Stimulated activated CD4-positive, alpha-beta T cell treated with anti-CD3 and anti-CD28 coated beads, TNF-alpha, amount 100 ng/mL, for 48 hours (primary cell): ENCODE results near the gene MRLN.
"Not testable (repeated sequence)": the region's sequence is repeated elsewhere in the genome, so short reads cannot be mapped to it uniquely, and the experiment has no call there.

Experiments used
- DNase-seq, 3 donors: peaks; one replicate each; pipeline ENCODE4 v3.0.0-alpha.2; 2020; ENCODE audit warnings: low read depth in 3 of 3

Gene MRLN

DNA sequence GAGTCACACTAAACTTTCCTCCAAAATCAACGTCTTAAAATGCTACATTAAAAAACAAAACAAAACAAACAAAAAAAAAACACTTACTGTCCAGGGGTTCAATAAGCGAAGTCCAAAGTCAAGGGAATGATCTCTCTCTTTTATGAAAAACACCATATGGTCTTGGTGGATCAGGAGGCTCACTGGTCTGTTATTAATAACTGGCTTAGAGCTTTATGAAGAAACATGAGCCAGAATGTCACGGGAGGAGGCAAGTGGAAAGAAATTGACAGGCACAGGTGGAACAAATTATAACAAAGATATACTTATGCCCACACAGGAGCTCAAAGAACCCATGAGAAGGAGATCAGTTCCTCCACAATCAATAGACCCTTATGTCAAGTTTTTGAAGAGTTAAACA, at the start of gene MRLN:
MRLN (minus strand) TSS at position 189 of the 400 bp plus-strand sequence.
- no peak for DNase-seq

- no peak for DNase-seq
Observed at GRCh38 chr10:59801171-59801570, 47.9 kb upstream of the MRLN start.

DNA sequence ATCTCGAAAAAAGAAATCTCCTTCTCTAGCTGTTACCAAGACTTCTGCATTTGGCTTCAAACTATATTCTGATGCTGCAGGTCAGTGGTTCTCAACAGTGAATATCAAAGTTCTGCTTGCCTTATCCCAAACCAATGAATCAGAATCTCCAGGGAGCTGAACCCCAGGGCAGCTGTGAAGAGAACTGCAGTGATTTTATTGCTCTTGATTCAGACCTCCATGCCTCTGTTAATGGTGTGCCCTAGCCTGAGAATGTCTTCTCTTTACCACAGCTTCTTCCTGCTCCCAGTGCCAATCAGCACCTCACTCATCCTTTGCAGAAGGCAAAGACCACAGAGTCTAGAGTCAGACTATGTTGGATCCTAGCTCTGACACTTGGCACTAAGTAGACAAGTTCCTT, 46.2 kb upstream of the MRLN start:
- no peak for DNase-seq

DNA sequence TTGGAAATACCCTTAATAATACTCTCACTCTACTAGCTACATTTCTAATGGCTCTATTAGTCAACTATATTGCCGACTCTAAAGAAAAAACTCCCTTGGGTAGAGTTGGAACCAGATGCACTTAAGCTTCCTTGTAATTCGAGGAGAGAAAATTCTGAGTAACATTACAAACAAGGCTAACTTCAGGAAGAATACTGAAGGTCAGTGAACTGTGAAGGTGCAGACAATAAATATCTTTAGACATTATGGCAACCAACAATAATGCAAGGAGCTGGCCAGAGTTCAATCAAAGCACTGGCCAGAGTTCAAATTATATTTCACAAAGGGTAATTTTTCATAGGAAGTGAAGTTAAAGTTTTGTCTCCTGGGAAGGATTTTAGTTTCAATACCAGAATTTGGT, 40.7 kb upstream of the MRLN start:
- no peak for DNase-seq

DNA sequence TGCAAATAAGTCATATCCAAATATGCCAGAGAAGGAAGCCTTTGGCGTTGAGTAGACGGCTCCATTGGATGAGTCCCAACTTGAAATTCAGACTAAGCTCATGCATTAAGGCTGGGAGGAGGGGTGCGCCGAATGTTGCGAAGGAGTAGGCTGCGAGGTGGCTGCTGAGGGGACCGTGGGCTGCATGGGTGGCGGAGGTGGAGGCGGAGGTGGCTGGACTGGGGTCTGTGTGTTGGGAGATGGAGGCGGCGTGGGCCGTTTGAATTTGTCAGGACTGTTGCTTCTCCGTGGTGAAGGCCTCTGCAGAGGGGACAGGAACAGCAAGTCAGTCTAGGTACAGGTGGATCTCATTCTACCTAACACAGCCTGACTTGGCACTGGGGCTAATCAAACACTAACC, 39.6 kb upstream of the MRLN start:
- no peak for DNase-seq

GRCh38 chr10:59791601-59792000, 38.3 kb upstream of the MRLN start:
- DNase-seq, result no peak

GRCh38 chr10:59790080-59790479, 36.8 kb upstream of the MRLN start:
- DNase-seq, result not testable (repeated sequence)

GRCh38 chr10:59788914-59789313, 35.7 kb upstream of the MRLN start:
- not testable (repeated sequence) for DNase-seq

DNA sequence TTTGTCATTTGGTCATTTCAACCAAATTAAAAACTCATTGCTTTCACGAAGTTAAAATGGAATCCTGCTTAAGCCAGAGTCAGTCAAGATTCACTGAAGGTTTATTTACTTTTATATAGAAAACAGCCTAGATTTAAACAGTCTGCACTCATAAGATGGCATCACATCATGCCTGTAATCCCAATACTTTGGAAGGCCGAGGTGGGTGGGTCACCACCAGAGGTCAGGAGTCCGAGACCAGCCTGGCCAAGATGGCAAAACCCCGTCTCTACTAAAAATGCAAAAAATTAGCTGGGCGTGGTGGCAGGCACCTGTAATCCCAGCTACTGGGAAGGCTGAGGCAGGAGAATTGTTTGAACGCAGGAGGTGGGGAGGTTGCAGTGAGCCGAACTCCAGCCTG, 33.8 kb upstream of the MRLN start:
- DNase-seq, result not testable (repeated sequence)

- not testable (repeated sequence) for DNase-seq
Observed at GRCh38 chr10:59785476-59785875, 32.2 kb upstream of the MRLN start.

- DNase-seq, result no peak
Observed at GRCh38 chr10:59781511-59781910, 28.3 kb upstream of the MRLN start.

DNA sequence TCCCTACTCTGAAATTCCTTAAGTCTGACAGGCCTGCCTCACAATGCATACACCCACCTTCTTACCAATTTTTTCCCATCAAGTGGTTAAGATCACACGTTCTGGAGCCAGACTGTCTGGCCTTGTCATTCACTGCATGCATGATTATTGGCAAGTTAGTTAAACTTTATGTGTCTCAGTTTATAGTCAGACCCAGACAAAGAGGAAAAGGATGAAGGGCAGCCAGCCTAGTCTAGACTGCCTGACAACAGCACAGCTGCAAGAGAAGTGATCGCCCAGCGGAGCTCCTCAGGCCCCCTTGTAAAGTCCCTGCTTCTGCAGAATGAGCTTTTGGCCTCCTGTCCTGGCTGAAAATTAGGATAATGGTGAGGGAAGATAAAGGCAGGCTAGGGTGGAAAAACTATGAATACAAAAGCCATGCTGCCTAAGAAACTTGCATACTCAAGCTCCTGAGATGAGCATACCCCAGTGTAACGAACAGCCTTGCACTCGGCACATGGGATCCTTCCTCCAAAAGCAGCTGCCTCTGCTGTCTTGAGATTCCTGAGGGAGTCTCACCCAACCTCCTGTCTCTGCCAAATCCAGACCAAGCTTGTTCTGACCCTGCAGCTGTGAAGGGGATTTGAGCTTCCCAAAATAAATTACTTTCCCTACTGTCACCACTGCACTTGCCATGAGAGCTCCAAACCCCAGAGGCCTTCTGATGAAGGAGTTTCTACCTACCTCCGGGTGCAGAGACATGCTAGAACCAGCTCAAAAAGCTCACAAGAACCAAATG, 26.7 kb upstream of the MRLN start:
- DNase-seq, result no peak

DNA sequence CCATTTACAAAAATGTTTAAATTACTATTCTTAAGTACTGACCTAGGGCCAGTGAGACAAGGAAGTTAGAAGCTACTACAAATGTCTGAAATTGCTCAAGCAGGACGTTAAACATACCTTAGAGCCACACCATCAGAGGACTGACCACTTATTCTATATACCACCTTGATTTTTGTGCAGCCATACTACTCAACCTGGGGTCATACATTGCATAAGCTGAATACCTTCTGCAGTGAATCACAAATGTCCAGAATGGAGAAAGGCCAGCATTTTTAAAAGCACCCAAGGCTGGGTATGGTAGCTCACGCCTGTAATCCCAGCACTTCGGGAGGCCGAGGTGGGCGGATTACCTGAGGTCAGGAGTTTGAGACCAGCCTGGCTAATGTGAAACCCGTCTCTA, 21.2 kb upstream of the MRLN start:
- no peak for DNase-seq

DNA sequence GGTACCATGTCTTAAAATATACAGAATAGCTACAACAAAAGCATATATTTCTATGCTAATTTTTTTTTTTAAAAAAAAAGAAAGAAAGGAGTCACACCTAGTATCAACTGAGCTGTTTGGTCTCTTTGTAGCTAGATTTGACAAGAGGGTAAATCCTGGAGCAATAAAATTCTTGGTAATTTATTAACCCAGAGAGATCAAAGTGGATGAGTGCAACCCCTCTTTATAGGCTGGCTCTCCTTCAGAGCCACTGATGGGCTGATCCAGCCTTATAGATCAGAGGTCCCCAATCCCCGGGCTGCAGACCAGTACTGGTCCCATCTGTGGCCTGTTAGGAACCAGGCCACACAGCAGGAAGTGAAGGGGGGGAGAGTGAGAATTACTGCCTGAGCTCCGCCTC, 19.8 kb upstream of the MRLN start:
- DNase-seq, result no peak

- no peak for DNase-seq
Observed at GRCh38 chr10:59771162-59771807, 18.0 kb upstream of the MRLN start.

DNA sequence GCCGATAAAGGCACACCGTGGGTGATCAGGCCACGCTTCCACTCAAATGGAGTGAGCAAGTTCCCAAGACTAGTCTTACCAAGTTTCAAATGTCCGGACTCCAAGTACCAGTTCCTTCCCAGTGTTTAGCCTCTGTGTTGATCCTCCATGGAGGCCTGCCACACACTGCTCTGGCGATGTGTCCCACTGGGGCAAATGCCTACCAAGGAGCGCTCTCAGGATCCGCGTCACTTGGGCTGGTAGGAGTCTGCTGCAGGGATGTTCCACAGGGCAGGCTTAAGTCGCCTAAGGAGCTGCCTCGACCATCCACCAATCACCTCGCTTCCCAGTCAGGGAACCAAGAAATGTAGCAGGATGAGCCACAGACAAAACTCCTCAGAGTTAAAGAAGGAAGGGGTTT, 17.4 kb upstream of the MRLN start:
- no peak for DNase-seq

DNA sequence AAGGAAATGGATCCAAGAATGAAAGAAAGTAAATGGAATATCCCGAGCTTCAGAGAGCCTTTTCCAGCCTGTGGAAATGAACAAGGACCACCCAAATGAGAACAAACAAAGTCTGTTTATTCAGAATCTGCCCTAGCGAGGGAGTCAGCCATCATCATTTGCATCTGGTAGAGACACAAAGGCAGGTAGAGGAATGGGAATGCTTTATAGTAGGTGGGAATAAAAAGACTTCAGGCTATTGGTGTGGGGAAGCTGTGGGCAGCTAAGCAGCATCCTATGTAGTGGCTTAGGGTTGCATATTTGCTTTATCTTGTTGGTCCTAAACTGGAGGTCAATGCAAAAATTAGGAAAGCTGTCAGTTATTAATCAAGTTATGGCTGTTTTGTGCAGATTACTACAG, 9.2 kb upstream of the MRLN start:
- DNase-seq, result no peak

- no peak for DNase-seq
Observed at GRCh38 chr10:59757966-59758365, 4.7 kb upstream of the MRLN start.

DNA sequence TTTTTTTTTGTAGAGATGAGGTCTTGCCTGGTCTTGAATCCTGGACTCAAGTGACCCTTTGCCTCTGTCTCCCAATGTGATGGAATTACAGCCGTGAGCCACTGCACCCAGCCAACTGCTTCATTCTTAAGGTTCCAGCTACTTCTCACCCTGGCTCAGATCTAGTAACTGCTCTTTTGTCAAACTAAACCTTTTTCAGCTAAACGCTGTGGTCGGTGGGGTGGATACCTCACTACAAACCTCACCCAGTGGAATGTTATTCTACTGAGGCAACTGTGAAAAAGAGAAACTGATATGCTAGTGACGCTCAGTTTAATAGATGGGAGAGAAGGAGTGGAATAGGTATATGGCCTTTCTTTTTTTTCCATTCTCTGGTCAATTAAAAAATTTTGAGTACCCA, 1.7 kb upstream of the MRLN start:
- no peak for DNase-seq

DNA sequence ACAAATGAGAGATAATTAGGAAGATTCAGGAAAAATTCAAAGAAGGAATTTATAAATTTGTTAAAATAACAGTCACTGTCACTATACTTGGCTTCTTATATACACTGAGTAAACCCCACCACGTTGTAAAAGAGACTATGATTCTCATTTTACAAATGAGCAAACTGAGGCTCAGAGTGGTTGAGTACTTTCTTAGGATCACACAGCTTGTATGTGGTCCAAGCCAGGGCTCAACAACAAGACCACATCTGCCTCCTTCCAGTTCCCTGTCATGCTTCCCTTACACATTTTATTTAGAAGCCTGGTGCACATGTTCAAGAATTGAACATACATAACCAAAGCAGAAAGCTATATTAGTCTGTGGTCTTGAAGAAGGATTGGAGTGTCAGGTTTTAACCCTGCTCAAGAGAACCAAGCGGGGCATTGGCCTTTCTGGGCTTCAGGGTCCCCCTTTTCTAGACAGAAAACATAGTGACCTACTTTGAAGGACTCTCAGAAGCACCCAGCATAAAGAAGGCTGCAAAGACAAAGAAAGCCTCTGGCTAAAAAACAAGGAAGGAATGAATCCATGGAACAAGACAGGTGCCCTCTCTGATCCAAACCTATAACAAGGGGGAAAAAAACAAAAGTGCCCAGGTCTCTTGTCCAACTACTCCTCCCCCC, 846 bp downstream of the MRLN start:
- no peak for DNase-seq

DNA sequence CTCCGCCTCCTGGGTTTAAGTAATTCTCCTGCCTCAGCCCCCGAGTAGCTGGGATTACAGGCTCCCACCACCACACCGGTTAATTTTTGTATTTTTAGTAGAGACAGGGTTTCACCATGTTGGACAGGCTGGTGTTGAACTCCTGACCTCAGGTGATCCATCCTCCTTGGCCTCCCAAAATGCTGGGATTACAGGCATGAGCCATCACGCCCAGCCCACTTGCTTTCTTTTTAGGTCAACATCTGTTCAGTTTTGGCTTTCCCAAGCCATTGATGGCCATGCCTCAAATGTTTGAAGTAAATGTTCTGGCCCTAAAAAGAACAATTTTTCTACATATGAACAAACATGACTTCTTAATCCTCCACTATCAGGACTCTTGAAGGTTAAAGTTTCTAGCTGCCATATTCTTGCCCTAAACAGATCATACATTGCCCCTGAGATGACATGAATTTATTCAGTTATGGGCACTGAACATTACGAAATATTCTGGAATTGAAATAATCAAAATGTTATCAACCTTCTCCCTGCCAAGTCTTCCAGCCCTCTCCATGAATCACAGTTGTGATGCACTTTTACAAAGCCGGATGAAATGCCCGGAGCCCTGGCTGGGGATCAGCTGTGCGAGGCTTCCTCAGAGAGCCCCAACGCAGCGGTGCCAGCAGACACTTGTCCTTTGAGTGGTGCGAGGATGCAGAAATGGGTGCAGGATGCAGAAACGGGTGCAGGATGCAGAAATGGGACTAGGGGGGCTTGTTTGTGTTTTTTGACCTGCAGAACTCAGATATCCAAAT, 2.9 kb downstream of the MRLN start:
- no peak for DNase-seq

GRCh38 chr10:59748834-59749233, 4.4 kb downstream of the MRLN start:
- DNase-seq, result no peak
